Right cardiac atrium (tissue), 5 donors: ENCODE data around the gene TMEM120B. TPM values are rescaled to one million over a fixed set of nuclear protein-coding genes. Genes with fewer than 3 reads are reported as not detected.
"Not testable (repeated sequence)": the region's sequence is repeated elsewhere in the genome, so short reads cannot be mapped to it uniquely, and the experiment has no call there.

ENCODE experiments used
- ATAC-seq, 2 donors: fragments of 200-7000 bp; cut with Tn5 transposase; one replicate each; pipeline versions ENCODE4 v1.8.0 to v1.9.1; 2020; ENCODE audit warnings: moderate library complexity in 2 of 2, mild to moderate bottlenecking in 1 of 2
- DNase-seq, 3 donors: peaks; one replicate each; pipeline ENCODE4 v3.0.0-alpha.2; 2020
- H3K27ac ChIP-seq: one replicate; pipeline ENCODE4 v1.5.1; 2013; ENCODE audit warnings: mild to moderate bottlenecking, low read length, control low read depth, moderate library complexity
- H3K27me3 ChIP-seq: one replicate; pipeline ENCODE4 v1.6.1; 2013; ENCODE audit not compliant: control insufficient read depth, insufficient read depth
- H3K4me1 ChIP-seq: one replicate; pipeline ENCODE4 v1.6.1; 2013; ENCODE audit warnings: low read length; ENCODE audit not compliant: control insufficient read depth, insufficient read depth
- H3K4me3 ChIP-seq: one replicate; pipeline ENCODE4 v1.5.1; 2013; ENCODE audit warnings: low read length, control low read depth
- H3K9me3 ChIP-seq: one replicate; pipeline ENCODE4 v1.6.1; 2013; ENCODE audit warnings: low read length; ENCODE audit not compliant: control insufficient read depth
- WGBS: extraction: QIAGEN DNeasy Blood & Tissue Kit; methylation state at CpG from one replicate; pipeline ENCODE4 v1.1.7; 2013; 5-methylcytosine and 5-hydroxymethylcytosine counted together
- intact Hi-C, 4 donors: fragments of 100-400 bp; cut with DNase I; formaldehyde crosslinking; loops; one replicate each; pipeline versions ENCODE4 v1.11.0 to v1.14.0; 2022 to 2023
- polyA plus RNA-seq: library from polyadenylated mRNA; stranded (reverse); fragments of 200-250 nt; gene quantifications from one replicate; pipeline ENCODE4 v1.2.3, GENCODE V29; 2013
- total RNA-seq, 4 donors: library from RNA; stranded (reverse); fragmentation: NEBNext Ultra II Directional; extraction: Animal tissue kit (Norgen Biotek cat#: 25700); gene quantifications; one replicate each; pipeline ENCODE4 v1.2.1, GENCODE V29; 2021
- donor health status: healthy with polysubstance abuse.
- donor health status: DM: no; HTN: yes; CAD: no.
- donor health status: DM: no; HTN: no; CAD: no.
- donor health status: DM: no; HTN: yes; CAD: no; lungs with severe emphysema.
- donor health status: DM: yes; HTN: yes; CAD: no.

TMEM120B gene
- total and polyA plus RNA-seq, 5 donors = 5.8 to 7.6 (median 6.7) TPM

DNA sequence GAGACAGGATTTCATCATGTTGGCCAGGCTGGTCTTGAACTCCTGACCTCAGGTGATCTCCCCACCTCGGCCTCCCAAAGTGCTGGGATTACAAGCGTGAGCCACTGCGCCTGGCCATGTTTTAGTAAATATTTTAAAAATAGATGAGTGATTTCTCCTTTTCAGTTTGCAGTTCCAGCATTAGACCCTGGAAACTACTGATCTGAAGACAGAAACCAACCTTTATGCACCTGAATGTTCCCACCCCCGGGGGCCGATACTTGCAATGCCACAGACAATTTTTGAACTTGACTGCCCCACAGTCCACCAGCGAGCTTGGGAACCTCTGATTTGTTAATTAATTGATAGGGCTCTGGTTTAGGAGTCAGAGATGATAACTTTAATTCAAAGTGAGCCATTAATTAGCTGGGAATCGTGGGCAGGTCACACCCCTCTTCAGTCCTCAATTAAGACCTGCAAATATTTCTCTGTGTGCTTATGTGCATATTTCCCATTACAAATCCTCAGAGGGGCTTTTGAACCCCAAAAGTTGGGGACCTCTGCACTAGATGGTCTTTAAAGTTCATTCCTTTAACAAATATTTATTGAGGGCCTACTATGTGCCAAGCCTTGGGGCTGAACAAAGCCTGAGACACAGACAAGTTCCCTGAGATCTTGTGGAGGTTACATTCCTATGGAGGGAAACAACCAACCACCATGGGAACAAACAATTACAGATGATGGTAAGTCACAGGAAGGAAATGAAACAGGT, 4.1 kb upstream of the TMEM120B start:
- no peak overlapping the region for H3K4me3 ChIP-seq
- 80% methylated on average over 7 of the region's 7 CpGs for WGBS
- H3K27me3 ChIP-seq = no peaks in the 10 kb centered on the region
- H3K27ac ChIP-seq = no peak overlapping the region
- H3K4me1 ChIP-seq = no peaks in the 10 kb centered on the region
- no peak for ATAC-seq
- peak in 1 of 3 donors; percentile 9 for DNase-seq
- no peaks in the 10 kb centered on the region for H3K9me3 ChIP-seq
- intact Hi-C loops = loop anchor here in 1 of 4 donors (10.0 kb wide), 1 partner anchor 176 kb away; the partner anchor contains the start of gene PSMD9

GRCh38 chr12:121709064-121709424, 3.5 kb upstream of the TMEM120B start:
- DNase-seq, H3K4me1 ChIP-seq, H3K9me3 ChIP-seq, H3K27ac ChIP-seq, H3K4me3 ChIP-seq, H3K27me3 ChIP-seq, ATAC-seq: not testable (repeated sequence)
- 75% methylated on average over 8 of the region's 8 CpGs for WGBS
- intact Hi-C loops = loop anchor here in 1 of 4 donors (10.0 kb wide), 1 partner anchor 176 kb away; the partner anchor contains the start of gene PSMD9

DNA sequence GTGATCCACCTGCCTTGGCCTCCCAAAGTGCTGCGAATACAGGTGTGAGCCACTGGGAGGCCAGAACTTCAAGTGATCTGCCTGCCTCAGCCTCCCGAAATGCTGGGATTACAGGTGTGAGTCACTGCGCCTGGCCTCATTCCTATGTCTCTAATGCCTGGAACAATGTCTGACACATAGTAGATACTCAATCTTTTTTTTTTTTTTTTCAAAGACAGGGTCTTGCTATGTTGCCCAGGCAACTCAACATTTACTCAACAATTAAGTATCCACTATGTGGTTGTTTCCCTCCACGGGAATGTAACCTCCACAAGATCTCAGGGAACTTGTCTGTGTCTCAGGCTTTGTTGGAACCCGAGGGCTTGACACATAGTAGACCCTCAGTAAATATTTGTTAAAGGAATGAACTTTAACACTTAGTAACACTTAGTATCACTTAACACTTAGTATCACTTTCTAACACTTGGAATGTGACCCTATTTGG, 3.0 kb upstream of the TMEM120B start:
- WGBS = 82% methylated on average over 5 of the region's 5 CpGs
- no peak for ATAC-seq

DNA sequence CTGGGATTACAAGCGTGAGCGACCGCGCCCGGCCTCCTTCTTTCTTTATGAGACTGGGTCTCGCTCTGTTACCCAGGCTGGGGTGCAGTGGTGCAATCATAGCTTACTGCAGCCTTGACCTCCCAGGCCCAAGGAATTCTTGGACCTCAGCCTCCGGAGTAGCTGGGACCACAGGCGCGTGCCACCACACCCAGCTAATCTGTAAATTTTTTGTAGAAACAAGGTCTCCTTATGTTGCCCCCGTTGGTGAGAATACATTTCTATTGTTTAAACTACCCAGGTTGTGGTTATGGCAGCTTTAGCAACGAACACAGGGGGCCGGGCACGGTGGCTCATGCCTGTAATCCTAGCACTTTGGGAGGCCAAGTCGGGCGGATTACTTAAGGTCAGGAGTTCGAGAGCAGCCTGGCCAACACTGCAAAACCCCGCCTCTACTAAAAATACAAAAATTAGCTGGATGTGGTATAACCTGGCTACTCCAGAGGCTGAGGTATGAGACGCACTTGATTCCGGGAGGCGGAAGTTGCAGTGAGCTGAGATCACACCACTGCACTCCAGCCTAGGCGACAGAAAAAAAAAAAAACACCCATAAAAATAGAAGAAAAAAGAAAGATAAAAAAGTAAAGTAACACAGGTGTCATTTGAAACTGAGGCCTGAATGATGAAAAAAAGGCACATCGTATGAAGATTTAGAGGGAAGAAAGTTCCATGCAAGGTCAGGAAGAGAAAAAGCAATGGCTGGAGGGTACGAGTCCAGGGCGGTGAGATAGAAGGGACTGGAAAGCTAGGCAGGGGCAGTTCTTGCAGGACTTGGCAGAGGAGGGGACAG, 977 bp upstream of the TMEM120B start:
- DNase-seq (peak in 2 of 3 donors; percentile 18 to 31), ATAC-seq (no peak)
- intact Hi-C loops = no loop called here
- Histone ChIP-seq H3K9me3 (no peaks in the 10 kb centered on the region), H3K4me1 (peaks cover 4% of the 10 kb centered on the region), H3K4me3 (peak overlapping the region; percentile 64), H3K27me3 (no peaks in the 10 kb centered on the region), H3K27ac (peak overlapping the region; percentile 92)
- 56% methylated on average over 24 of the region's 24 CpGs for WGBS

More for the DNA sequence above, 3.0 kb upstream of the TMEM120B start:
- DNase-seq = peak in 1 of 3 donors; percentile 5
- H3K9me3 ChIP-seq = no peaks in the 10 kb centered on the region
- peaks cover 4% of the 10 kb centered on the region for H3K4me1 ChIP-seq
- no peaks in the 10 kb centered on the region for H3K27me3 ChIP-seq
- no peak overlapping the region for H3K4me3 ChIP-seq
- intact Hi-C loops = loop anchor here in 1 of 4 donors (10.0 kb wide), 1 partner anchor 175 kb away; the partner anchor contains the start of gene PSMD9
- H3K27ac ChIP-seq = no peak overlapping the region

- peak; percentile 45 to 79 (median 73) for DNase-seq
- Histone ChIP-seq H3K4me3 (peak overlapping the region; percentile 64), H3K4me1 (peaks cover 4% of the 10 kb centered on the region), H3K9me3 (no peaks in the 10 kb centered on the region), H3K27ac (peak overlapping the region; percentile 92), H3K27me3 (no peaks in the 10 kb centered on the region)
- intact Hi-C loops = no loop called here
- ATAC-seq = peak; percentile 64 to 72
- WGBS = under 1% methylated on average over 16 of the region's 16 CpGs
These were observed 427 bp upstream of the TMEM120B start for GRCh38 chr12:121712190-121712460.

- Histone ChIP-seq H3K9me3 (no peaks in the 10 kb centered on the region), H3K27ac (no peak overlapping the region), H3K27me3 (no peaks in the 10 kb centered on the region), H3K4me1 (peaks cover 4% of the 10 kb centered on the region), H3K4me3 (peak overlapping the region; percentile 64)
- 10% methylated on average over 14 of the region's 14 CpGs for WGBS
- intact Hi-C loops = no loop called here
- DNase-seq (peak; percentile 62 to 81 (median 77)), ATAC-seq (peak; percentile 50 to 67)
These were observed 765 bp downstream of the TMEM120B start for GRCh38 chr12:121713257-121713777.

- intact Hi-C loops = no loop called here
- peak overlapping the region; percentile 64 for H3K4me3 ChIP-seq
- peak in 1 of 2 donors; percentile 3 for ATAC-seq
These were observed 1.2 kb downstream of the TMEM120B start for GRCh38 chr12:121713793-121714192.

DNA sequence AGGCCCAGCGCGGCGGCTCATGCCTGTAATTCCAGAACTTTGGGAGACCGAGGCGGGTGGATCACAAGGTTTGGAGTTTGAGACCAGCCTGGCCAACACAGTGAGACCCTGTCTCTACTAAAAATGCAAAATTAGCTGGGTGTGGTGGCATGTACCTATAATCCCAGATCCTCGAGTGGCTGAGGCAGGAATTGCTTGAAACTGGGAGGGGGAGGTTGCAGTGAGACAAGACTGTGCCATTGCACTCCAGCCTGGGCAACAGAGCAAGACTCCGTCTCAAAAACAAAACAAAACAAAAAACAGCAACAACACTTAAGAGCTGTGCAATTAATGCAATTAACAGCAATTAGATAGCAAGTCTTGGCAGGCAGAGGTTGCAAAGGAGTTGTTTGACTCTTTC, 2.5 kb downstream of the TMEM120B start:
- H3K4me1 ChIP-seq, H3K4me3 ChIP-seq, intact Hi-C loops, ATAC-seq, H3K27ac ChIP-seq, H3K9me3 ChIP-seq, H3K27me3 ChIP-seq: not testable (repeated sequence)
- DNase-seq = peak in 1 of 3 donors; percentile 23
- WGBS = 98% methylated on average over 7 of the region's 7 CpGs

More at GRCh38 chr12:121713793-121714192, 1.2 kb downstream of the TMEM120B start:
- H3K9me3 ChIP-seq = no peaks in the 10 kb centered on the region
- WGBS = 44% methylated on average over 6 of the region's 6 CpGs
- no peaks in the 10 kb centered on the region for H3K27me3 ChIP-seq
- H3K27ac ChIP-seq = no peak overlapping the region
- no peak for DNase-seq
- H3K4me1 ChIP-seq = peaks cover 4% of the 10 kb centered on the region

- H3K9me3 ChIP-seq = no peaks in the 10 kb centered on the region
- H3K4me1 ChIP-seq = peaks cover 4% of the 10 kb centered on the region
- H3K4me3 ChIP-seq = no peak overlapping the region
- H3K27ac ChIP-seq = no peak overlapping the region
- H3K27me3 ChIP-seq = no peaks in the 10 kb centered on the region
- 80% methylated on average over 6 of the region's 6 CpGs for WGBS
- intact Hi-C loops = no loop called here
- DNase-seq = peak in 1 of 3 donors; percentile 8
- ATAC-seq = no peak
These were observed 3.4 kb downstream of the TMEM120B start for GRCh38 chr12:121715862-121716435.

DNA sequence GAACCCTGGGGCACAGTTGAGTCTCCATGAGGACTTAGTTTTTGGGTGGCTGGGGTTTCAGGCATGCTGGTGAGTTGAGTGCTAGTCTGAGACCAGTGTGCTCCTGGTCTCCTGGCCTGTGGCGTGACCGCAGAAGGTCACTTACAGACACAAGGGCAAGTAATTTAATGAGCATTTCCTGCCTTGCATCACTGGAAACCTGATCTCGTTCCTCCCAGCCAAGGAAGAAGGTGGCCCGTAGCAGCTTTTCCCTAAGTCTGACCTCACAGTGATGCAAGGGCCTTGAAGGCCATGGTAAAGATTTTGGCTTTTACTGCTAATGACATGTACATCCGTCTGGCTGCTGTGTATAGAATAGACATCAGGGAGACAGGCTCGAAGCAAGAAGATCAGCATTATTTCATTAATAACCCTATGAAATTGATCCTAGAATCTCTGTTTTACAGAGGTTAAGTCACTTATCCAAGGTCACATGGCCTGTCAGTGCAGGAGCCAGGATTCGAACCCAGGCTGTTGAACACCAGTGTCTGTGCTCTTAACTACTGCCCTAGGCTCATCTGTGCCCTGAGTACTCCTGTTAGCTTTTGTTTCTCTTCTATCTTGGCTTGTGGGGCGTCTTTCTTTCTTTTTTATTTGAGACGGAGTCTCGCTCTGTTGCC, 4.6 kb downstream of the TMEM120B start:
- H3K27ac ChIP-seq = no peak overlapping the region
- intact Hi-C loops = no loop called here

More for the DNA sequence above, 4.6 kb downstream of the TMEM120B start:
- DNase-seq = no peak
- ATAC-seq = no peak
- Histone ChIP-seq H3K27me3 (no peaks in the 10 kb centered on the region), H3K4me1 (peaks cover 4% of the 10 kb centered on the region), H3K9me3 (no peaks in the 10 kb centered on the region), H3K4me3 (no peak overlapping the region)
- 79% methylated on average over 10 of the region's 10 CpGs for WGBS
